HepG2 (cell line): ENCODE data around the gene TIMP3. TPM values are rescaled to one million over a fixed set of nuclear protein-coding genes. Genes with fewer than 3 reads are reported as not detected.
A peak's percentile ranks its signal among the peaks of the same experiment; 100 is the strongest.

Experiments
- ASH2L ChIP-seq: fragments of 300-600, 200-600 bp; sonication (generic); IDR thresholded peaks from 2 replicates; pipeline ENCODE4 v1.7.0; 2017; ENCODE audit warnings: low read depth, mild to moderate bottlenecking, moderate library complexity, mixed read lengths, low read length; ENCODE audit not compliant: insufficient read length
- CREM ChIP-seq, 2 experiments: sonication (generic) in 1 of 2; formaldehyde crosslinking in 1 of 2; IDR thresholded peaks; 2 replicates each; pipeline versions ENCODE4 v1.4.0 to v1.6.1; 2016 to 2020; ENCODE audit warnings: antibody characterized with exemption in 1 of 2, mild to moderate bottlenecking in 1 of 2, missing genetic modification reagents in 1 of 2
- HIVEP1 ChIP-seq: sonication (generic); formaldehyde crosslinking; IDR thresholded peaks from 2 replicates; pipeline ENCODE4 v1.4.0; 2020; ENCODE audit warnings: mild to moderate bottlenecking, missing genetic modification reagents
- KAT2B ChIP-seq: fragments of 150-350 bp; IDR thresholded peaks from 2 replicates; pipeline ENCODE4 v1.6.1; 2014; ENCODE audit warnings: low read depth, low read length, borderline replicate concordance
- MEF2D ChIP-seq: sonication (generic); formaldehyde crosslinking; IDR thresholded peaks from 2 replicates; pipeline ENCODE4 v1.5.1; 2020; ENCODE audit warnings: mild to moderate bottlenecking, missing genetic modification reagents
- NFYC ChIP-seq: IDR thresholded peaks from 2 replicates; pipeline ENCODE4 v1.6.1; 2016; ENCODE audit warnings: missing genetic modification reagents, missing compliant biosample characterization
- RFX3 ChIP-seq: IDR thresholded peaks from 2 replicates; pipeline ENCODE4 v1.6.1; 2016; ENCODE audit warnings: missing biosample characterization, missing genetic modification reagents
- SMC3 ChIP-seq: IDR thresholded peaks from 2 replicates; pipeline ENCODE4 v1.6.1; 2011; ENCODE audit warnings: low read length, improper control_type of control experiment
- ZNF446 ChIP-seq: sonication (generic); formaldehyde crosslinking; IDR thresholded peaks from 2 replicates; pipeline ENCODE4 v1.5.0; 2020; ENCODE audit warnings: mild to moderate bottlenecking, missing genetic modification reagents
- ZNF577 ChIP-seq: sonication (generic); formaldehyde crosslinking; IDR thresholded peaks from 2 replicates; pipeline ENCODE4 v1.4.0; 2020; ENCODE audit warnings: mild to moderate bottlenecking, low read depth, missing genetic modification reagents, borderline replicate concordance
- ZNF7 ChIP-seq: IDR thresholded peaks from 2 replicates; pipeline ENCODE4 v1.6.1; 2016; ENCODE audit warnings: missing biosample characterization, missing genetic modification reagents
- polyA plus RNA-seq, 8 experiments: library from polyadenylated mRNA; depleted of rRNA in 3 of 8; stranded (reverse) in 7 of 8; unstranded in 1 of 8; fragments of >200 nt; fragmentation: Illumina TruSeq in 4 of 8; extraction: Trizol in 4 of 8; gene quantifications; 2 replicates each; pipeline versions ENCODE4 v1.2.1 to v1.2.3, GENCODE V29; 2011 to 2016; ENCODE audit warnings: low read depth in 4 of 8, missing spikeins in 1 of 8, mixed read lengths in 1 of 8; ENCODE audit not compliant: insufficient read depth in 1 of 8
- total RNA-seq, 5 experiments: library from RNA; depleted of rRNA; stranded (reverse); fragments of >200 nt; fragmentation: Illumina TruSeq; extraction: Trizol; gene quantifications; 2 replicates each; pipeline ENCODE4 v1.2.3, GENCODE V29; 2016; ENCODE audit warnings: low read depth in 1 of 5
- TF ChIP-seq, protein P1 (sequence below): sonication (generic); formaldehyde crosslinking; IDR thresholded peaks from 2 replicates; pipeline ENCODE4 v1.4.0; 2020; ENCODE audit warnings: missing genetic modification reagents, mild to moderate bottlenecking, borderline replicate concordance
- TF ChIP-seq, protein P2 (sequence below): sonication (generic); formaldehyde crosslinking; IDR thresholded peaks from 2 replicates; pipeline ENCODE4 v1.9.0; 2021; ENCODE audit warnings: missing genetic modification reagents, borderline replicate concordance
- TF ChIP-seq, protein P3 (sequence below): fragments of 450-650 bp; IDR thresholded peaks from 2 replicates; pipeline ENCODE4 v1.6.1; 2017
- TF ChIP-seq, protein P4 (sequence below), 2 experiments: sonication (generic) in 1 of 2; formaldehyde crosslinking in 1 of 2; IDR thresholded peaks; 2 replicates each; pipeline versions ENCODE4 v1.6.1 to v1.9.0; 2014 to 2022; ENCODE audit warnings: antibody characterized with exemption in 1 of 2, borderline replicate concordance in 1 of 2, inconsistent platforms in 1 of 2, low read depth in 1 of 2, missing genetic modification reagents in 1 of 2
- TF ChIP-seq, protein P5 (sequence below): IDR thresholded peaks from 2 replicates; pipeline ENCODE4 v1.6.1; 2016; ENCODE audit warnings: mild to moderate bottlenecking

TIMP3 gene
- total and polyA plus RNA-seq, 2 of the 13 experiments (the other 11 are each of a cell fraction or from before 2014, with no cell fraction given) = 57.3 to 86.6 TPM

DNA sequence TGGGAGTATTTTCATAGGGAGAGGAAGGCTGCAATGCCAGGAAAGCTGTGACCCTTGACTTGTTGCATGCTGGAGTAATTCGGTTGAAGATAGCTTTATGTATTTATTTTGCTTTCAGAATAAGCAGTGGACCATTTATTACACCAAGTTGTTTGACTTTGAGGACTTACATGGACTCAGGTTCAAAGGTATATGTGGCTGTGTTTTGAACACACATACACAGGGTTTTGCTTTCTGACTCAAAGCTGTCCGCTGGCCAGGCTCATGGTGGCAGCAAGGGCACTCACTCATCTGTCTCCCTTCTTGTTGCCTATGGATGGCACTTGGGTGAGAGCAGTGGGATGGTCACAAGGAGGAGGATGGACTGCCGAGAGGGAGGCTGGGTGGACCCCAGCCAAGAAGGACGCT, 6.5 kb downstream of the TIMP3 start (continued):
- TF ChIP-seq, protein P1, sequence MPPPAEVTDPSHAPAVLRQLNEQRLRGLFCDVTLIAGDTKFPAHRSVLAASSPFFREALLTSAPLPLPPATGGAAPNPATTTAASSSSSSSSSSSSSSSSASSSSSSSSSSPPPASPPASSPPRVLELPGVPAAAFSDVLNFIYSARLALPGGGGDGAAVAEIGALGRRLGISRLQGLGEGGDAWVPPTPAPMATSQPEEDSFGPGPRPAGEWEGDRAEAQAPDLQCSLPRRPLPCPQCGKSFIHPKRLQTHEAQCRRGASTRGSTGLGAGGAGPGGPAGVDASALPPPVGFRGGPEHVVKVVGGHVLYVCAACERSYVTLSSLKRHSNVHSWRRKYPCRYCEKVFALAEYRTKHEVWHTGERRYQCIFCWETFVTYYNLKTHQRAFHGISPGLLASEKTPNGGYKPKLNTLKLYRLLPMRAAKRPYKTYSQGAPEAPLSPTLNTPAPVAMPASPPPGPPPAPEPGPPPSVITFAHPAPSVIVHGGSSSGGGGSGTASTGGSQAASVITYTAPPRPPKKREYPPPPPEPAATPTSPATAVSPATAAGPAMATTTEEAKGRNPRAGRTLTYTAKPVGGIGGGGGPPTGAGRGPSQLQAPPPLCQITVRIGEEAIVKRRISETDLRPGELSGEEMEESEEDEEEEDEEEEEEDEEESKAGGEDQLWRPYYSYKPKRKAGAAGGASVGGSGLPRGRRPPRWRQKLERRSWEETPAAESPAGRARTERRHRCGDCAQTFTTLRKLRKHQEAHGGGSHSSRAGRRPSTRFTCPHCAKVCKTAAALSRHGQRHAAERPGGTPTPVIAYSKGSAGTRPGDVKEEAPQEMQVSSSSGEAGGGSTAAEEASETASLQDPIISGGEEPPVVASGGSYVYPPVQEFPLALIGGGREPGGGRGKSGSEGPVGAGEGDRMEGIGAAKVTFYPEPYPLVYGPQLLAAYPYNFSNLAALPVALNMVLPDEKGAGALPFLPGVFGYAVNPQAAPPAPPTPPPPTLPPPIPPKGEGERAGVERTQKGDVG (CRISPR knock-in tag) = no peak
- TF ChIP-seq ZNF446 (no peak), ZNF7 (no peak), CREM (IDR thresholded peaks at IDR 0.05) (peak; percentile 58; the same call in 1 of the 2 replicates), CREM (CRISPR knock-in tag; IDR thresholded peaks at IDR 0.05) (no peak), KAT2B (no peak), SMC3 (0 out of 2 replicates have a peak, but pooled peaks have one; percentile 9), RFX3 (no peak), ZNF577 (no peak), NFYC (CRISPR knock-in tag) (no peak), HIVEP1 (CRISPR knock-in tag) (no peak), MEF2D (CRISPR knock-in tag) (peak; percentile 53; the same call in 1 of the 2 replicates), ASH2L (peak; percentile 44)
- TF ChIP-seq, protein P2, sequence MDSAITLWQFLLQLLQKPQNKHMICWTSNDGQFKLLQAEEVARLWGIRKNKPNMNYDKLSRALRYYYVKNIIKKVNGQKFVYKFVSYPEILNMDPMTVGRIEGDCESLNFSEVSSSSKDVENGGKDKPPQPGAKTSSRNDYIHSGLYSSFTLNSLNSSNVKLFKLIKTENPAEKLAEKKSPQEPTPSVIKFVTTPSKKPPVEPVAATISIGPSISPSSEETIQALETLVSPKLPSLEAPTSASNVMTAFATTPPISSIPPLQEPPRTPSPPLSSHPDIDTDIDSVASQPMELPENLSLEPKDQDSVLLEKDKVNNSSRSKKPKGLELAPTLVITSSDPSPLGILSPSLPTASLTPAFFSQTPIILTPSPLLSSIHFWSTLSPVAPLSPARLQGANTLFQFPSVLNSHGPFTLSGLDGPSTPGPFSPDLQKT = no peak
- TF ChIP-seq, protein P3, sequence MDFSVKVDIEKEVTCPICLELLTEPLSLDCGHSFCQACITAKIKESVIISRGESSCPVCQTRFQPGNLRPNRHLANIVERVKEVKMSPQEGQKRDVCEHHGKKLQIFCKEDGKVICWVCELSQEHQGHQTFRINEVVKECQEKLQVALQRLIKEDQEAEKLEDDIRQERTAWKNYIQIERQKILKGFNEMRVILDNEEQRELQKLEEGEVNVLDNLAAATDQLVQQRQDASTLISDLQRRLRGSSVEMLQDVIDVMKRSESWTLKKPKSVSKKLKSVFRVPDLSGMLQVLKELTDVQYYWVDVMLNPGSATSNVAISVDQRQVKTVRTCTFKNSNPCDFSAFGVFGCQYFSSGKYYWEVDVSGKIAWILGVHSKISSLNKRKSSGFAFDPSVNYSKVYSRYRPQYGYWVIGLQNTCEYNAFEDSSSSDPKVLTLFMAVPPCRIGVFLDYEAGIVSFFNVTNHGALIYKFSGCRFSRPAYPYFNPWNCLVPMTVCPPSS = no peak
- TF ChIP-seq, protein P4, sequence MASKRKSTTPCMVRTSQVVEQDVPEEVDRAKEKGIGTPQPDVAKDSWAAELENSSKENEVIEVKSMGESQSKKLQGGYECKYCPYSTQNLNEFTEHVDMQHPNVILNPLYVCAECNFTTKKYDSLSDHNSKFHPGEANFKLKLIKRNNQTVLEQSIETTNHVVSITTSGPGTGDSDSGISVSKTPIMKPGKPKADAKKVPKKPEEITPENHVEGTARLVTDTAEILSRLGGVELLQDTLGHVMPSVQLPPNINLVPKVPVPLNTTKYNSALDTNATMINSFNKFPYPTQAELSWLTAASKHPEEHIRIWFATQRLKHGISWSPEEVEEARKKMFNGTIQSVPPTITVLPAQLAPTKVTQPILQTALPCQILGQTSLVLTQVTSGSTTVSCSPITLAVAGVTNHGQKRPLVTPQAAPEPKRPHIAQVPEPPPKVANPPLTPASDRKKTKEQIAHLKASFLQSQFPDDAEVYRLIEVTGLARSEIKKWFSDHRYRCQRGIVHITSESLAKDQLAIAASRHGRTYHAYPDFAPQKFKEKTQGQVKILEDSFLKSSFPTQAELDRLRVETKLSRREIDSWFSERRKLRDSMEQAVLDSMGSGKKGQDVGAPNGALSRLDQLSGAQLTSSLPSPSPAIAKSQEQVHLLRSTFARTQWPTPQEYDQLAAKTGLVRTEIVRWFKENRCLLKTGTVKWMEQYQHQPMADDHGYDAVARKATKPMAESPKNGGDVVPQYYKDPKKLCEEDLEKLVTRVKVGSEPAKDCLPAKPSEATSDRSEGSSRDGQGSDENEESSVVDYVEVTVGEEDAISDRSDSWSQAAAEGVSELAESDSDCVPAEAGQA (IDR thresholded peaks at IDR 0.05; ENCODE audit: low read depth) = no peak
- TF ChIP-seq, protein P4 (CRISPR knock-in tag; IDR thresholded peaks at IDR 0.05; ENCODE audit: borderline replicate concordance) = no peak
- TF ChIP-seq, protein P5, sequence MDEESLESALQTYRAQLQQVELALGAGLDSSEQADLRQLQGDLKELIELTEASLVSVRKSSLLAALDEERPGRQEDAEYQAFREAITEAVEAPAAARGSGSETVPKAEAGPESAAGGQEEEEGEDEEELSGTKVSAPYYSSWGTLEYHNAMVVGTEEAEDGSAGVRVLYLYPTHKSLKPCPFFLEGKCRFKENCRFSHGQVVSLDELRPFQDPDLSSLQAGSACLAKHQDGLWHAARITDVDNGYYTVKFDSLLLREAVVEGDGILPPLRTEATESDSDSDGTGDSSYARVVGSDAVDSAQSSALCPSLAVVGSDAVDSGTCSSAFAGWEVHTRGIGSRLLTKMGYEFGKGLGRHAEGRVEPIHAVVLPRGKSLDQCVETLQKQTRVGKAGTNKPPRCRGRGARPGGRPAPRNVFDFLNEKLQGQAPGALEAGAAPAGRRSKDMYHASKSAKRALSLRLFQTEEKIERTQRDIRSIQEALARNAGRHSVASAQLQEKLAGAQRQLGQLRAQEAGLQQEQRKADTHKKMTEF (CRISPR knock-in tag) = peak; percentile 53; the same call in 1 of the 2 replicates
